ENCODE results near the gene PML.

The PML gene, protein sequence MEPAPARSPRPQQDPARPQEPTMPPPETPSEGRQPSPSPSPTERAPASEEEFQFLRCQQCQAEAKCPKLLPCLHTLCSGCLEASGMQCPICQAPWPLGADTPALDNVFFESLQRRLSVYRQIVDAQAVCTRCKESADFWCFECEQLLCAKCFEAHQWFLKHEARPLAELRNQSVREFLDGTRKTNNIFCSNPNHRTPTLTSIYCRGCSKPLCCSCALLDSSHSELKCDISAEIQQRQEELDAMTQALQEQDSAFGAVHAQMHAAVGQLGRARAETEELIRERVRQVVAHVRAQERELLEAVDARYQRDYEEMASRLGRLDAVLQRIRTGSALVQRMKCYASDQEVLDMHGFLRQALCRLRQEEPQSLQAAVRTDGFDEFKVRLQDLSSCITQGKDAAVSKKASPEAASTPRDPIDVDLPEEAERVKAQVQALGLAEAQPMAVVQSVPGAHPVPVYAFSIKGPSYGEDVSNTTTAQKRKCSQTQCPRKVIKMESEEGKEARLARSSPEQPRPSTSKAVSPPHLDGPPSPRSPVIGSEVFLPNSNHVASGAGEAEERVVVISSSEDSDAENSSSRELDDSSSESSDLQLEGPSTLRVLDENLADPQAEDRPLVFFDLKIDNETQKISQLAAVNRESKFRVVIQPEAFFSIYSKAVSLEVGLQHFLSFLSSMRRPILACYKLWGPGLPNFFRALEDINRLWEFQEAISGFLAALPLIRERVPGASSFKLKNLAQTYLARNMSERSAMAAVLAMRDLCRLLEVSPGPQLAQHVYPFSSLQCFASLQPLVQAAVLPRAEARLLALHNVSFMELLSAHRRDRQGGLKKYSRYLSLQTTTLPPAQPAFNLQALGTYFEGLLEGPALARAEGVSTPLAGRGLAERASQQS

DNA sequence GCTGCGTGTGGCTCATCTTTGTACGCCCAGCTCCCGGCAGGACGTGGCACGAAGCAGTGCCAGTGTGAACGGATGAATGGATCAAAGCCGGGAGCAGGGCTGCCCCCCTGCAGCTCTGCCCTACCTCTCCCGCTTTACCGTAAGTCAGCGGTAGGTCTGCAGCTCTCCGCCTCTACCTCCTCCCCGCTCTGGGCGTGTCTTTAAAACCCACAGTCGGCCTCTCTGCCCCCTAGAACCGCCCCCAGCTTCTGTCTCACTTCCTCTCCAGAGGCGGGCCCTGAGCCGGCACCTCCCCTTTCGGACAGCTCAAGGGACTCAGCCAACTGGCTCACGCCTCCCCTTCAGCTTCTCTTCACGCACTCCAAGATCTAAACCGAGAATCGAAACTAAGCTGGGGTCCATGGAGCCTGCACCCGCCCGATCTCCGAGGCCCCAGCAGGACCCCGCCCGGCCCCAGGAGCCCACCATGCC is at the start of gene PML:
Gene PML (plus strand): TSS at position 304 of the 471 bp plus-strand sequence. CDS start 97 bp downstream, at position 401.
- DNase-seq (ENCODE audit: low read depth), result peak; percentile 56

DNA sequence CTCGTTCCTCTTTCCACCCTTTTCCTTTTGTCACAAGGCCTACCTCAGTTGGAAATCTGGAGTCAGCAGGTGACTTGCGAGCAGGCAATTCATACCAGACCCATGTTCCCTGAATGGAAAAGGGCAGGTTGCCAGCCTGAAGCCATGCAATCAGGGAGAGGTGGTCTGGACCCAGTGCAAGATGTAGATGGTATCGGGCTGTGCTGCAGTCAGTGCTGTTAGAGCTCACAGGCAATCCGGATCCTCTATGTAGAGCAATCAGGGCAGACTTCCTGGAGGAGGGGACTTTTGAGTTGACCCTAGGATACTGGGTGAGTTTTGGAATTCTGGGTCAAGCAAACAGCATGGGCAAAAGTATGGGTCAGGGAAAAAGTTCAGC is 49.4 kb upstream of the PML start:
- DNase-seq (ENCODE audit: low read depth), result no peak

DNA sequence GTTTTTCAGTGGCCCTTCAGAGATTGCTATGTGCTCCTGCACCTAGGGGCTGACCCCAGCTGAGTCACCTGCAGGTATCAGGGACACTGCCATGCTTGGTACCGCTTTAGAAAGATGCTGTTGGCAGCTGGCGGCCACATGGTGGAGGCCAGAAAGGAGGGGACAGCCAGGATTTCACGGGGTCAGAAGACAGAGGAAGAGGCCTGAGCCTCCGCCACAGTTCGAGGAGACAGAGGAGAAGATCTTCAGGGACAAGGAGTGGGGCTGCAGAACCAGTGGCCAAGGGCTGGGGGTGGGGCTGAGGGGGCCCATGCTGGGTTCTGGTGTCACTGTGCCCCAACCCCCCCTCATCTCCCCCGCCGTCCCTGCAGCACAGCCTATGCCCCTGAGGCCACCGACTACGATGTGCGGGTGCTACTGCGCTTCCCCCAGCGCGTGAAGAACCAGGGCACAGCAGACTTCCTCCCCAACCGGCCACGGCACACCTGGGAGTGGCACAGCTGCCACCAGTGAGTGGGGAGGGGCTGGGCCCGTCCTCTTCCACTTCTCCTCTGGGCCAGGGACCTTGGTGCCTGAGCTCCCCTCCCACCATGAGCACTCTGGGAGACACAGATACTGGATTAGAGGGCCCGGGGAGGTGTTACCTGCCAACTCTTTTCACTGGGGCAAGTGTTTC is 48.3 kb upstream of the PML start:
- DNase-seq (ENCODE audit: low read depth), result no peak

DNA sequence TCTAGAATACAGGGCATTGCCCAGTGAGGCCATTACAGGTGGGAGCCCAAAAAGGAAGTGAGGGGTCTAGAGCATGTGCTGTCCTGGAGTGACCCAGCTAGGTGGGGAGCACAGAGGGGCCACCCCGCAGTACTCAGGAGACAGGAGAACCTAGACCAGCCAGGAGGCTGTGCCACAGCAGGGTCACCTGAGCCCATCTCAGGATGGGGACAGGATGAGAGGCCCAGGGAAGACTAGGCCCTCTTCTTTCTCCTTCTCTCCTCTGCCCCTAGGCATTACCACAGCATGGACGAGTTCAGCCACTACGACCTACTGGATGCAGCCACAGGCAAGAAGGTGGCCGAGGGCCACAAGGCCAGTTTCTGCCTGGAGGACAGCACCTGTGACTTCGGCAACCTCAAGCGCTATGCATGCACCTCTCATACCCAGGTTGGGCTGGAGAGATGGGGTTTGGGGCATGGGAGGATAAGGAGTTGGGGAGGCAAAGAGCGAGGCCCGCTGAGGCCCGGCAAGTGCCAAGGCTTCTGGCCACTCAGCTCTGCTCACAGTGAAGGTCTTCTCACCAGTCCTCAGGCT is 47.6 kb upstream of the PML start:
- no peak for DNase-seq (ENCODE audit: low read depth)

DNA sequence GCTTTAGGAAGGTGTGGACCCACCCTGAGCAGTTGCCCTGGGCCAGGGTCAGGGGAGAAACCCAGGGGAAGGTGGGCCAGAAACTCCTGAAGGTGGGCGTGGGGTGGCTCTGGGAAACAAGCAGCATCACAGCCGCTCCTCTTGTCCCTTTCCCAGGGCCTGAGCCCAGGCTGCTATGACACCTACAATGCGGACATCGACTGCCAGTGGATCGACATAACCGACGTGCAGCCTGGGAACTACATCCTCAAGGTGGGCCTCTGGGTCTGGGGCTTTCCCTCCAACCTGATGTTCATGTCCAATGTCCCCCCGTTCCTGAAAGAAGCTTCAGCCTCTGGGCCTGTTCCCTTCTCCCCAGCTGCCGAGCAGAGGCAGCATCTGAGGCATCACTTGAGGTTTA is 46.9 kb upstream of the PML start:
- DNase-seq (ENCODE audit: low read depth), result no peak

- no peak for DNase-seq (ENCODE audit: low read depth)
Observed at GRCh38 chr15:73948396-73948795, 46.1 kb upstream of the PML start.

DNA sequence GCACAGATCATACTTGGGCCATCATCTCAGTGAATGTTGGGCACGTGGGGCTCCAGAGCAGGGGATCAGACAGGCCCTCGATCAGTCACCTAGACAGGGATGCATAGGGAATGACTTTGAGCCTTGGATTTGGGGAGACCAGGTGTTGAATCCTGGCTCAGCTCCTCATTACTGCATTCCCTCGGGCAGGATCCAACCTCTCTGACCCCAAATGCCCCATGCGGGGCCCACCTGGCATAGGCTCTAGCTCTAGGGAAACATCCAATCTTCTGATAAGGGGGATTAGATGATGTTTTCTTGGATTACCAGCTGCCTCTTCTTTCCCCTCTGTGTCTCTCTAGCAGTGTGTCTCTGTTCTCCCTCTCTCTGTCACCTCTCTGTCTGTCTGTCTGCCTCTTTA is 45.5 kb upstream of the PML start:
- DNase-seq (ENCODE audit: low read depth), result no peak

DNA sequence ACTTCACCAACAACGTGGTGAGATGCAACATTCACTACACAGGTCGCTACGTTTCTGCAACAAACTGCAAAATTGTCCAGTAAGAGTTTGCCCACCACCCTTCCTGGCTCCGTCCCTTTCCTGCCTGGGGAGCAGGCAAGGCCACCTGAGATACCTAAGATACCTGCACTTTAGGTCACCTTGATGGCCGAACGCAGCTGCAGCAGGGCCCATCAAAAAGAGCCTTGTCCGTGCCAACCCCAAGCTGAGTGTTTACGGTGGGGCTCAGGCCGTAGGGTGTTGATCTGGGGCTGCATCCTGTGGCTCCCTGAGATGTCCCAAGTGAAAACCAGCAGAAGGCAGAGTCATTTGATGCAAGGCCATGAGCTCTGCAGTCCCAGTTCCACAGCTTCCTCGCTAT is 45.0 kb upstream of the PML start:
- no peak for DNase-seq (ENCODE audit: low read depth)

DNA sequence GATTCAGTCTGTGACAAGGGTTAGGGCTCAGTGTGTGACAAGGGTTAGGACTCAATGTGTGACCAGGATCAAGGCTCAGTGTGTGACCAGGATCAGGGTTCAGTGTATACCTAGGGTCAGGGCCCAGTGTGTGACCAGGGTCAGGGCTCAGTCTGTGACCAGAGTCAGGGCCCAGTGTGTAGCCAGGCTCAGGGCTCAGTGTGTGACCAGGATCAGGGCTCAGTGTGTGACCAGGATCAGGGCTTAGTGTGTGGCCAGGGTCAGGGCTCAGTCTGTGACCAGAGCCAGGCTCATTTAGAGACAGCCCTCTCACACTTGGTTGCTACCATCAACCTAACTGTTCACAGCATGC is 44.1 kb upstream of the PML start:
- DNase-seq (ENCODE audit: low read depth), result no peak

- peak; percentile 26 for DNase-seq (ENCODE audit: low read depth)
Observed at GRCh38 chr15:73950831-73951561, 43.5 kb upstream of the PML start.

- no peak for DNase-seq (ENCODE audit: low read depth)
Observed at GRCh38 chr15:73951601-73952000, 42.9 kb upstream of the PML start.

DNA sequence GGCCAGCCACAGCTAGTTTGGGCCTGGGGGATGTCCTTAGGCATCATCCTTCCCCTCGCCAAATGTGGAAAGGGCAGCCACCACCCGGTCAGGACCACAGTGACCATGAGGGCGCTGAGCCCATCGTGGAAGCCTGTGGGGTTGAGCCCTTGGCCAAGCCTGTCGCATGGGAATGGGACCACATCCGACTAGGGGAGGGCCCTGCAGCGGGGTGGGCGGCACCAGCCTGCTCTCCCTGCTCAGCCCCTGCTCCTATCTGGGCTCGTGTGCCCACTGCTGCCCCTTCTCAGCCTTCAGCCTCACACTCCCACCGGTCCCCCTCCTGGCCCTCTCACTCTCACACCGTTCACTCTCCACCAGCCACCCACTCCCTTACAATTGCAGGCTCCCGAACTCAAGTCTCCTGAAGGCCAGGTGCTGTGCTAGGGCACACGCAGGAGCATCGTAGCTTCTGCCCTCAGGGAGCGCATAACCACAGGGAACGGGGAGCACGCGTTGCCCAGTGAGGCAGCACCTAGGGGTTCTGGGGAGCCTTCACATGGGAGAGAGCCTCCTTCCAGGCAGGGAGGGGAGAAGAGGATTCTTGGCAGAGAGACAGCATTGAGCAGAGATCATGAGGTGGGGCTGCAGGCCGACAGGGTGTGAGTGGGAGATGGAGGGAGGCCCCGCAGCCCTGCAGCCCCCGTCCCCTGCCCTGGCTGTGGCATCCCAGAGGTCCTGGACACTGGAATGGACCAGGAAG is 42.2 kb upstream of the PML start:
- DNase-seq (ENCODE audit: low read depth), result no peak

GRCh38 chr15:73952913-73953750 is 41.4 kb upstream of the PML start:
- DNase-seq (ENCODE audit: low read depth), result no peak

- DNase-seq (ENCODE audit: low read depth), result no peak
Observed at GRCh38 chr15:73954188-73955145, 40.0 kb upstream of the PML start.

DNA sequence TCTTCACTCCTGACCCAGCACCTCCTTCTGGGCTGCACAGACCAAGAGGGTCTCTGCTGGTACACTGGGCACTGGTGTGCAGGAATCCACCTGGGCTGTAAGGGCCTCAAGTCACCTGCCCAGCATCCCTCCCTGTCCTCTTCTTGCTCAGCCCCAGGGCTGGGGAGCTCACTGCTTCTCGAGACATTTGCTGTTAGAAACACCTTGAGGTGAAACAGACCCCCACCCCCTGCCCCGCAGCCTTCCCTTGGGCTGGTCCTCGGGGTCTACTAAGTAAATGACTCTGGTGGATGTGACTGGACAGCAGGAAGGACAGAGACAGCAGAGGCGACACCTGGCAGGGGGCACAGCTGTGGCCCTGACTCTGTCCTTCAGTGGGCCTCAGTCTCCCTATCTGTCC is 39.2 kb upstream of the PML start:
- DNase-seq (ENCODE audit: low read depth), result no peak

DNA sequence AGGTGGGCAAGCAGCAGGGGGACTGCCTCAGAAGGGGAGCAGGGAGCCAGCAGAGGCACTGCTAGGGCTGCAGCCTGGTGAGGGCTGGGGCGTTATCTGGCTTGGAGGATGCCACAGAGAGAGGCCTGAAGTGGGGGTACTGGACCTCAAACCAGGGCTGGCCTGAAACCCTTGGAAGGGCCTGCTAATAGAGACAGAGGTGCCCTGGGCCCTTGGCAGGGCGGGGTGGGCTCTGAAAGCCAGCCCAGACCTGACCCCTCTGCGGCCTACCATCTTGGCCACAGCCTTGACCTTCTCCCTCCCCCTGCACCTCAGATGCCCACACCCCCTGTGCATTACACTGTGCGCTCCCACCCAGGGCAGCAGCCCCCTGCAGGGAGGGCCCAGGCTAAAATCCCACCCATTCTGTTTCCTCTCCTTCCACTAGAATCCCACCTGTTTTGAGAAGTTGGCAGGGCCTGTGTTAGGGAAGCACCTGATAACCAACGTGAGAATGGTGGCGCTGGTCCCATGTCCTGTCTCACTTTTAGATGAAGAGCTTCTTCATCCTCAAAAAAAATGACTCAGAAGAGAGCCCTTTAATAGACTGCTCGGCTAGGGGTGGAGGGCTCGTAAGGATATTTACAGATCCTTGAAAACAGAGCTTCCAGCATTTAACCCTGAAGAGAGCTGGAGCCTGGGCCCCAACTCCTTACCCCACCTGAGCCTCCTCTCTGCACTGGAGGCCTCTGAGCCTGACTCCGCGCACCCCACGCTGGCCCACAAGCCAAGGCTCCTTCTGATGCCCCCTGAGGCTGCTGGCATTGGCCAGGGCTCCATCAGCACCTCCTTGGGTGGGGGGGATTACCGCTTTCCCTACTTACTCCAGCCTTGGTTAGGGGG is 38.4 kb upstream of the PML start:
- DNase-seq (ENCODE audit: low read depth), result no peak

GRCh38 chr15:73956743-73957135 is 37.8 kb upstream of the PML start:
- no peak for DNase-seq (ENCODE audit: low read depth)

- DNase-seq (ENCODE audit: low read depth), result no peak
Observed at GRCh38 chr15:73957276-73957675, 37.2 kb upstream of the PML start.
